MM.1S (cell line): Measurements from ENCODE around the gene ULK4.
"Not testable (repeated sequence)": the region's sequence is repeated elsewhere in the genome, so short reads cannot be mapped to it uniquely, and the experiment has no call there.

Experiments
- DNase-seq: peaks from one replicate; pipeline ENCODE4 v3.0.0-alpha.2; 2015
- H2AFZ ChIP-seq: fragments of 300-600 bp; sonication (generic); 2 replicates; pipeline ENCODE4 v1.6.0; 2016; ENCODE audit warnings: antibody characterized with exemption, low read length
- H3F3A ChIP-seq: fragments of 300-600 bp; sonication (generic); 2 replicates; pipeline ENCODE4 v1.6.1; 2016; ENCODE audit warnings: mild to moderate bottlenecking, antibody characterized with exemption, low read length, moderate library complexity, mixed read lengths; ENCODE audit not compliant: insufficient read depth
- H3K27ac ChIP-seq: fragments of 300-600 bp; sonication (generic); 2 replicates; pipeline ENCODE4 v1.5.1; 2016; ENCODE audit warnings: mild to moderate bottlenecking, low read length
- H3K27me3 ChIP-seq: fragments of 300-600 bp; sonication (generic); replicated peaks from 2 replicates; pipeline ENCODE4 v1.6.0; 2016; ENCODE audit warnings: low read length; ENCODE audit not compliant: insufficient read depth
- H3K36me3 ChIP-seq: fragments of 300-600 bp; sonication (generic); replicated peaks from 2 replicates; pipeline ENCODE4 v1.6.1; 2016; ENCODE audit warnings: mild to moderate bottlenecking, low read length, mixed read lengths; ENCODE audit not compliant: insufficient read depth
- H3K4me1 ChIP-seq: fragments of 300-600 bp; sonication (generic); 2 replicates; pipeline ENCODE4 v1.6.1; 2016; ENCODE audit warnings: low read length, mixed read lengths
- H3K4me2 ChIP-seq: fragments of 300-600 bp; sonication (generic); 2 replicates; pipeline ENCODE4 v1.6.0; 2016; ENCODE audit warnings: low read depth, low read length
- H3K4me3 ChIP-seq: fragments of 300-600 bp; sonication (generic); 2 replicates; pipeline ENCODE4 v1.5.1; 2016; ENCODE audit warnings: low read length, mixed read lengths
- H3K79me2 ChIP-seq: fragments of 300-600 bp; sonication (generic); 2 replicates; pipeline ENCODE4 v1.6.1; 2016; ENCODE audit warnings: mixed run types, low read length, mixed read lengths
- H3K9ac ChIP-seq: fragments of 300-600 bp; sonication (generic); 2 replicates; pipeline ENCODE4 v1.6.1; 2016; ENCODE audit warnings: low read length, mixed read lengths
- H3K9me2 ChIP-seq: fragments of 300-600 bp; sonication (generic); replicated peaks from 2 replicates; pipeline ENCODE4 v1.6.1; 2016; ENCODE audit warnings: mild to moderate bottlenecking, low read length, mixed read lengths; ENCODE audit not compliant: insufficient read depth
- H3K9me3 ChIP-seq: fragments of 300-600 bp; sonication (generic); replicated peaks from 2 replicates; pipeline ENCODE4 v1.6.1; 2016; ENCODE audit warnings: mild to moderate bottlenecking, low read length, mixed read lengths; ENCODE audit not compliant: insufficient read depth
- H4K20me1 ChIP-seq: fragments of 300-600 bp; sonication (generic); 2 replicates; pipeline ENCODE4 v1.6.1; 2016; ENCODE audit warnings: mild to moderate bottlenecking, low read length, moderate library complexity, mixed read lengths; ENCODE audit not compliant: insufficient read depth
- CTCF ChIP-seq: fragments of 300-600 bp; sonication (generic); IDR thresholded peaks from 2 replicates; pipeline ENCODE4 v1.5.1; 2016; ENCODE audit warnings: antibody characterized with exemption, low read length, mixed read lengths
- EZH2 ChIP-seq: fragments of 300-600 bp; sonication (generic); optimal IDR thresholded peaks from 2 replicates; pipeline ENCODE3; 2017; ENCODE audit warnings: low read depth, mild to moderate bottlenecking, antibody characterized with exemption, low read length, mixed read lengths
- EZH2phosphoT487 ChIP-seq: fragments of 300-600 bp; sonication (generic); IDR thresholded peaks from 2 replicates; pipeline ENCODE4 v1.6.1; 2018; ENCODE audit warnings: antibody characterized with exemption, low read length

ULK4 gene

GRCh38 chr3:41652506-41652905 is 309.4 kb downstream of the ULK4 start:
- H3K27ac ChIP-seq, result no peak overlapping the region
- H3K9me2 ChIP-seq, result no peaks in the 10 kb centered on the region
- no peaks in the 10 kb centered on the region for H3K36me3 ChIP-seq
- H3K79me2 ChIP-seq, result no peaks in the 10 kb centered on the region
- no peaks in the 10 kb centered on the region for H3K9me3 ChIP-seq
- H3K4me3 ChIP-seq, result no peak overlapping the region
- no peak overlapping the region for H3K4me2 ChIP-seq
- TF ChIP-seq CTCF (no peak), EZH2phosphoT487 (no peak), EZH2 (no peak)
- no peaks in the 10 kb centered on the region for H3K27me3 ChIP-seq
- H3F3A ChIP-seq, result no peaks in the 10 kb centered on the region
- no peak overlapping the region for H3K9ac ChIP-seq
- H4K20me1 ChIP-seq, result no peaks in the 10 kb centered on the region
- H3K4me1 ChIP-seq, result no peaks in the 10 kb centered on the region
- DNase-seq, result no peak
- no peak overlapping the region for H2AFZ ChIP-seq

- TF ChIP-seq EZH2 (no peak), CTCF (no peak), EZH2phosphoT487 (no peak)
- no peaks in the 10 kb centered on the region for H3F3A ChIP-seq
These were observed 310.2 kb downstream of the ULK4 start for GRCh38 chr3:41651718-41652117.

GRCh38 chr3:41650406-41650805 is 311.5 kb downstream of the ULK4 start:
- H3K9me2 ChIP-seq, result no peaks in the 10 kb centered on the region
- H3K36me3 ChIP-seq, result no peaks in the 10 kb centered on the region
- H4K20me1 ChIP-seq, result no peaks in the 10 kb centered on the region
- H3K9ac ChIP-seq, result no peak overlapping the region
- H3K4me3 ChIP-seq, result no peak overlapping the region
- H3K27ac ChIP-seq, result no peak overlapping the region
- H3K4me2 ChIP-seq, result no peak overlapping the region
- no peaks in the 10 kb centered on the region for H3K4me1 ChIP-seq
- no peaks in the 10 kb centered on the region for H3K9me3 ChIP-seq
- no peaks in the 10 kb centered on the region for H3K79me2 ChIP-seq
- no peak overlapping the region for H2AFZ ChIP-seq
- H3F3A ChIP-seq, result no peaks in the 10 kb centered on the region
- H3K27me3 ChIP-seq, result no peaks in the 10 kb centered on the region
- TF ChIP-seq EZH2 (no peak), EZH2phosphoT487 (no peak)
- no peak for DNase-seq

More at GRCh38 chr3:41651718-41652117, 310.2 kb downstream of the ULK4 start:
- no peak overlapping the region for H3K4me3 ChIP-seq
- no peaks in the 10 kb centered on the region for H3K36me3 ChIP-seq
- H3K79me2 ChIP-seq, result no peaks in the 10 kb centered on the region
- H4K20me1 ChIP-seq, result no peaks in the 10 kb centered on the region
- no peaks in the 10 kb centered on the region for H3K9me3 ChIP-seq
- H3K27me3 ChIP-seq, result no peaks in the 10 kb centered on the region
- no peak for DNase-seq
- no peak overlapping the region for H3K4me2 ChIP-seq
- no peak overlapping the region for H3K9ac ChIP-seq
- H2AFZ ChIP-seq, result no peak overlapping the region
- H3K27ac ChIP-seq, result no peak overlapping the region
- H3K4me1 ChIP-seq, result no peaks in the 10 kb centered on the region
- no peaks in the 10 kb centered on the region for H3K9me2 ChIP-seq

DNA sequence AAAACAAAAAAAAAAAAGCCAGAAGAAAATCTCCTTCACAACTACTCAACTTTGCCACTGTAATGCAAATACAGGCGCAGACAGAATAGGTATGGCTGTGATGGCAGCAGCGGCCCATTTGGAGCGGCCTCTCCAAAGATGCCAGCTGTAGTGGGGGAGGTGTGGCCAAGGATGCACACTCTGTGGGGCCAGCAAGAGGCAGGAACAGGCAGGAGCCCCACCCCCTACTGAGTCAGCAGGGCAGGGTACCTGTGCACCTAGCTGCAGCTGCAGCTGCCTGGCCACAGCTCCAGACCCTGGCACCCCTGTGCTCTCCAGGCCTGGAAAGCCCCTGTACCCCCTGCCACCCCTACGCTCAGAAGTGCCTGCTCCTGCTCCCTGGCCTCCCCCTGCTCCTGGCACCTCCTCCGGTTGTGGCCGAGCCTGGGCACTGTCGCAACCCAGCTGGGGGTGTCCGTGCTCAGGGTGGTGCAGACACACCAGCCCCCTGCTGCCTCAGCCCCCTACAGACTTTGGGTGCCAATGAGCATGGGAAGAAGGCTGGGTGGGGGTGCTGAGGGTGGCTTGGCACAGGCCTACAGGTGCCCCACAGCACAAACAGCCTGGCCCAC is 312.7 kb downstream of the ULK4 start:
- TF ChIP-seq EZH2phosphoT487 (no peak), EZH2 (no peak), CTCF (no peak)
- H4K20me1 ChIP-seq, result no peaks in the 10 kb centered on the region
- H3F3A ChIP-seq, result no peaks in the 10 kb centered on the region

GRCh38 chr3:41647730-41648129 is 314.2 kb downstream of the ULK4 start:
- not testable (repeated sequence) for H4K20me1 ChIP-seq, H3K9ac ChIP-seq, H3K9me3 ChIP-seq, H3K4me2 ChIP-seq, H3F3A ChIP-seq, H3K4me3 ChIP-seq, H3K79me2 ChIP-seq, H2AFZ ChIP-seq, H3K4me1 ChIP-seq, DNase-seq, H3K9me2 ChIP-seq, H3K27me3 ChIP-seq, H3K27ac ChIP-seq, H3K36me3 ChIP-seq

More for the DNA sequence above, 312.7 kb downstream of the ULK4 start:
- Histone ChIP-seq H3K79me2 (no peaks in the 10 kb centered on the region), H3K4me2 (no peak overlapping the region), H3K9me3 (no peaks in the 10 kb centered on the region), H3K36me3 (no peaks in the 10 kb centered on the region), H3K9ac (no peak overlapping the region), H3K4me3 (no peak overlapping the region), H2AFZ (no peak overlapping the region), H3K9me2 (no peaks in the 10 kb centered on the region), H3K27ac (no peak overlapping the region), H3K4me1 (no peaks in the 10 kb centered on the region), H3K27me3 (no peaks in the 10 kb centered on the region)
- DNase-seq, result no peak
